Activated T-cell treated with anti-CD3 and anti-CD28 coated beads, Interleukin-2, amount 50 U/mL, for 1 hour (primary cell): ENCODE data around the gene SYNGR3.
A peak's percentile ranks its signal among the peaks of the same experiment; 100 is the strongest.
"Not testable (repeated sequence)": the region's sequence is repeated elsewhere in the genome, so short reads cannot be mapped to it uniquely, and the experiment has no call there.

ENCODE experiments used
- DNase-seq: peaks from one replicate; pipeline ENCODE4 v3.0.0-alpha.2; 2020

Gene SYNGR3

DNA sequence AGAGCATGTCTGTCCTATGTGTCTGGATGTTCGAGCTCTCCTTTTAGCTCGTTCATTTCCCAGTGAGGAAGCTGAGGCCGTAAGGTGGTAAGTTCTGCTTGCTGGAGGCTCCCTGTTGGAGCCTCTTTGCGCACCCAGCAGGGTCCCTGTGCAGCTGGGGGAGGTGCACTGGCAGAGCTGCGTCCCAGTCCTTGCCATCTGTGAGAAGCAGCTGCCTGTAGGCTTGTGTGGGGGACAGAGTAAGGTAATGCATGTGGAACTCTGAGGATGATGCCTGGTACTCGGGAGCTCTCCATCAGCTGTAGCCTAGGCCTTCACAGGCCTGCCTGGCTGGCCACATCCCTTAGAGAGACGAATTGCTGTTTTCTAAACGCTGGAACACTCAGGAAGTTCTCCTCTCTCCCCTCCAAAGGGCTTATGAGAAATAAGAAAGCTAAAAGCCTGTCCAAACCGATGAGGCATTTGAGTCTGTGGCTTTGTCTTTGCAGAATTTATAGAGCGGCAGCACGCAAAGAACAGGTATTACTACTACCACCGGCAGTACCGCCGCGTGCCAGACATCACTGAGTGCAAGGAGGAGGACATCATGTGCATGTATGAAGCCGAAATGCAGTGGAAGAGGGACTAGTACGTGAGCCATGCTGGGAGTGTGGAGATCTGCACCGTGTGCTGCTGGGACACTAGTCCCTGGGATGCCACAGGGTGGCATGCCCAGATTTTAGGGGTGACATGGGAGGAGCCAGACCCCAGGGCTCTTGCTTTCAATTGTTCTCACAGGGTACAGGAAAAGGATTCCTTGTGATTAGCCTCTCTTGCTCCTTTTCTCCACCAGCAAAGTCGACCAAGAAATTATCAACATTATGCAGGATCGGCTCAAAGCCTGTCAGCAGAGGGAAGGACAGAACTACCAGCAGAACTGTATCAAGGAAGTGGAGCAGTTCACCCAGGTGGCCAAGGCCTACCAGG, 28.8 kb upstream of the SYNGR3 start:
- peak; percentile 41 for DNase-seq

DNA sequence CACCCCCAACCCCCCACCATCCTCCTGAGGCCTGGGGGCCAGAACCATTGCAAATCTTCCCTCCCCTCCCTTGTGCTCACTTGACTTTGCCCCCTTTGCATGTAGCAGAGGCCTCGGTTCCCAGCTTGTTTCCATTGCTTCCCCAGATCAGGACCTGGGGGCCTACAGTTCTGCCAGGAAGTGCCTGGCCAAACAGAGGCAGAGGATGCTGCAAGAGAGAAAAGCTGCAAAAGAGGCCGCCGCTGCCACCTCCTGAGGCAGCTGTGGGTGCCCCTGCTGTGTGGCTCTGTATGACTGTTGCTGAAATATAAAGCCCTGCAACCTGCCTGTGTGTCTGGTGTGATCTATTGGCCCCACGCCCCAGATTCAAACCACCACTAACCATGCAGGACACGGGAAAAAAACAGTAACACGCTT, 28.1 kb upstream of the SYNGR3 start:
- no peak for DNase-seq

GRCh38 chr16:1962161-1963153, 27.3 kb upstream of the SYNGR3 start:
- DNase-seq, result not testable (repeated sequence)

GRCh38 chr16:1963806-1964505, 25.8 kb upstream of the SYNGR3 start:
- no peak for DNase-seq

GRCh38 chr16:1964506-1965395, 25.0 kb upstream of the SYNGR3 start, which contains the start of gene RPS2:
Gene RPS2, minus strand, starts transcription at chr16:1964826. Its CDS starts 201 bp downstream, at chr16:1964625.
- peak; percentile 97 for DNase-seq

GRCh38 chr16:1965396-1966001, 24.3 kb upstream of the SYNGR3 start:
- DNase-seq, result no peak

- DNase-seq, result no peak
Measured at GRCh38 chr16:1966460-1966859, 23.3 kb upstream of the SYNGR3 start, which contains the start of gene RNF151. Gene RNF151, plus strand, starts transcription at chr16:1966856. Its CDS starts 26 bp downstream, at chr16:1966882.

- no peak for DNase-seq
Measured at GRCh38 chr16:1968146-1968953, 21.4 kb upstream of the SYNGR3 start.

DNA sequence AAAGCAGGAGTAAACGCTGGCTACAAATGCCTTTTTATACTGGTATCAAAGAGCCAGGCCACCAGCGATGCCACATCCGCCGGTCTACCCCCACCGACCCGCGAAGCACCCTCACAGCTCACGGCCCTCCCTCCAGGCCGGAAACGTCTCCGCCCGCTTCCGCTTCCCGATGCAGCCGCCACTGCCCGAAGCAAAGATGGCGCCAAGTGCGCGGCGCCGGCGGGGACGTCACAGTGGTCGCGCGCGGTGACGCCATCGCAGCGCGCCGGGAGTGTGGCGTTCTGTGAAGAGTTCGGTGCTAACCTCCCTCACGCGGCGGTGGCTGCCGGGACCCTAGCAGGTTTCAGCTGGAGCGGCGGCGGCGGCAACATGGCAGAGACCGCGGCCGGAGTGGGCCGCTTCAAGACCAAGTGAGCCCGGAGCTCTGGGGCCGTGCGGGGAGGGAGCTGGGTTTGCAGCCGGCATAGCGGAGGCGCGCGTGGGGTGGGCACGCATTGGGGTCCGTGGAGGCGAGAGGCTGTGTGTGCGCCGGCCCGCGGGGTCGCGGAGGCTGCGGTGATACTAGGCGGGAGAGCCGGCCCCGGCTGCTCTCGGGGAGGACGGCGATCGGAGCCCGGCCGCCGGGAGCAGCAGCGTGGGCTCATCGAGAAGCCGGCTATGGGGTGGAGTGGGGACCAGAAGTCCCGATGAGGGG, 17.8 kb upstream of the SYNGR3 start, which contains the start of gene TBL3:
Gene TBL3, plus strand, starts transcription at position 258 of the 694 bp plus-strand sequence. Its CDS starts 112 bp downstream, at position 370.
- peak; percentile 98 for DNase-seq

- peak; percentile 27 for DNase-seq
Measured at GRCh38 chr16:1972490-1972877, 17.3 kb upstream of the SYNGR3 start.

DNA sequence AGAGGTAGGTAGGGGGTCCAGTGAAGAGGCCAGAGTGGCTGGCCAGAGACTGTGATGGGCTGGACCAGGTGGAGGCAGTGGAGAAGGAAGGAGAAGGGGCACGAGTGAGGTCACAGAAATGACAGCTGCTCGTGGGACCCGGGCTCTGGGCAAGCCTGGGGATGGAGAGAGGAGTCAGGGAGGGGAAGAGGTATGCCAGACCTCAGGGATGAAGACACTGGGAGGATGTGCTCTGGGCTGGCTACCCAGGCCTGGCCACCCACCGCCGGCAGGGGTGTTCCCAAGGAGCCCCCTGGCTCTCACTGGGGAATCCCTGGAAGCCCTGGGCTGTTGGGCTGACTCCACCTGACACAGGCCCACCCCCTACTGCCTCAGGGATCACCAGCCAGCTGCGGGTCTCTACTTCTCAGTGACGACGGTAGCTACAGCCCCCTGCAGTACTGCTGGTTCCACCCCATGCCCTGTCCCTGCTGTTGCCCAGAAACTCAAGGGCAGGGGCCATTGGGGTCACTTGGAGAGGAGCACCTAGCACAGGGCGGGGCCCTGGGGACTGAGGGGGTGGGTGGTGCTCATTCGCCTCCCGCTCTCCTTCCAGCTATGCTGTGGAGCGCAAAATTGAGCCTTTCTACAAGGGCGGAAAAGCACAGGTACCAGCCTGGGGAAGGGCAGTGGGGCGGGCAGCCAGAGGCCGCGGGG, 16.2 kb upstream of the SYNGR3 start:
- no peak for DNase-seq

- no peak for DNase-seq
Measured at GRCh38 chr16:1974157-1975070, 15.4 kb upstream of the SYNGR3 start.

GRCh38 chr16:1975432-1976215, 14.1 kb upstream of the SYNGR3 start:
- no peak for DNase-seq

DNA sequence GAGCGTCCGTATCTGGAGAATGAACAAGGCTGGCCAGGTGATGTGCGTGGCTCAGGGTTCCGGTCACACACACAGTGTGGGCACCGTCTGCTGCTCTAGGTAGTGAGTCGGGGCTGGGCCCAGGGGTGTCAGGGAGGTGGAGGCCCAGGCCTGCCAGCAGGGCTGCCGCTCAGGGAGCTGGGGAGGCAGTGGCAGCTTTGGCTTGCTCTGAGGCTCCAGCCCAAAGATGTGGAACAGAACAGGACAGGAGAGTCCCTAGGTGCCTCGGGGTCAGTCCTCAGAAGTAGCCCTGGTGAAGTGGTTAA, 13.6 kb upstream of the SYNGR3 start:
- no peak for DNase-seq

GRCh38 chr16:1976951-1977874, 12.6 kb upstream of the SYNGR3 start:
- no peak for DNase-seq

GRCh38 chr16:1977875-1978268, 11.9 kb upstream of the SYNGR3 start:
- DNase-seq, result no peak
